ENCODE data around the gene BHLHE23. TPM values are rescaled to one million over a fixed set of nuclear protein-coding genes. Genes with fewer than 3 reads are reported as not detected.

BHLHE23 gene
- polyA plus RNA-seq, 1 experiment = not detected

DNA sequence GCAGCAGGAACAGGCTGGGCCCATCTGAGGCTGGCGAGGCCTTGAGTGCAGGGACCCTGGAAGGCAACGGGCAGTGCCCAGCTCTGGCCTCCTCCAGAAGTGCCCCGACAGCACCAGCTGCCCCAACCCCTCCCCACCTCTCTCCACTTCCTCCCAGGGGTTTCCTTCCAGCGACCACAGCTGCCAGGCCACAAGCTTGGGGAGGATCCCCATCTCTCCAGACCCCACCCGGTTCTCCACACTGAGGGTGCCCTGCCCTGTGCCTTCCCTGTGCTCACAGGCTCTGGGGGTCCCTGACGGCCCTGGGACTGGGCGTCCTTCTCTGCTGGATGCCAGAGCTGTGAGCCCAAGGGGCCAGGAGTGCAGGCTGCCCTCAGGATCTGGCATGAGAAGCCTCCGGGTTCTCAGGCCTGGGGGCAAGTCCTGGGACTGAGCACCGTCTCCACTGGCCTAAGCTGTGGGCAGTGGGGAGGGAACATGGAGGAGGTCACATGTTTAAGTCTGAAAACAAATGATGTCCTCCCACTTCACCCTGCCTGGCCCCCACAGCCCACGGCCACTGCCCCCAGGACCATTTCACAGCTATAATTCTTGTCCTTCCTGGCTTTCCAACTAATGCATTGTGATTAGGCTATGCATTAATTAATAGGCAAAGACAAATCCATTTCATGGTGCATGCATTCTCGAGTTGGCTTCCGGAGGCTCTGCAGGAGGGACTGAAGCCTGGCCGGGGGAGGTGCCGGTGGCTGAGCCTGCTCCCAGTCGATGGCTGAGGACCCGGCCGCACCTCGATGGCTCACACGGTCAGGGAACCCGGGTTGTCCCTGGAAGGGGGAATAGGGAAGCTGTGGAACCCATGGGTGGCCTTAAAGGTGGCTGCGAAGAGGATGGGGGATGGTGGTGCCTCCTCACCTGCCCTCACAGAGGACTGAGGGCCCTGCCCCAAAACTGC, 24.4 kb downstream of the BHLHE23 start:
- Histone ChIP-seq H3K9me3 (ENCODE audit: control insufficient read depth, insufficient read depth, low read length) (no peaks in the 10 kb centered on the region; the same call in 1 of the 2 replicates), H3K27me3 (ENCODE audit: control insufficient read depth, insufficient read depth, low read length) (peaks cover 52% of the 10 kb centered on the region), H3K4me3 (ENCODE audit: low read depth, low read length) (no peak overlapping the region), H3K27ac (ENCODE audit: low read depth, low read length) (no peak overlapping the region)
- ChIA-PET POLR2A (no interaction called here), CTCF (interaction anchor here (2.8 to 3.0 kb wide), 2 partner anchors 10 to 27 kb away, joined by 9 to 11 read pairs; no protein-coding TSS in a partner anchor)
- no peak for DNase-seq (ENCODE audit: low read depth, low spot score)
- TF ChIP-seq, protein P1, sequence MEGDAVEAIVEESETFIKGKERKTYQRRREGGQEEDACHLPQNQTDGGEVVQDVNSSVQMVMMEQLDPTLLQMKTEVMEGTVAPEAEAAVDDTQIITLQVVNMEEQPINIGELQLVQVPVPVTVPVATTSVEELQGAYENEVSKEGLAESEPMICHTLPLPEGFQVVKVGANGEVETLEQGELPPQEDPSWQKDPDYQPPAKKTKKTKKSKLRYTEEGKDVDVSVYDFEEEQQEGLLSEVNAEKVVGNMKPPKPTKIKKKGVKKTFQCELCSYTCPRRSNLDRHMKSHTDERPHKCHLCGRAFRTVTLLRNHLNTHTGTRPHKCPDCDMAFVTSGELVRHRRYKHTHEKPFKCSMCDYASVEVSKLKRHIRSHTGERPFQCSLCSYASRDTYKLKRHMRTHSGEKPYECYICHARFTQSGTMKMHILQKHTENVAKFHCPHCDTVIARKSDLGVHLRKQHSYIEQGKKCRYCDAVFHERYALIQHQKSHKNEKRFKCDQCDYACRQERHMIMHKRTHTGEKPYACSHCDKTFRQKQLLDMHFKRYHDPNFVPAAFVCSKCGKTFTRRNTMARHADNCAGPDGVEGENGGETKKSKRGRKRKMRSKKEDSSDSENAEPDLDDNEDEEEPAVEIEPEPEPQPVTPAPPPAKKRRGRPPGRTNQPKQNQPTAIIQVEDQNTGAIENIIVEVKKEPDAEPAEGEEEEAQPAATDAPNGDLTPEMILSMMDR (IDR thresholded peaks at IDR 0.05; ENCODE audit: low read depth, low read length) = no peak

GRCh38 chr20:62980970-62981369, 25.8 kb downstream of the BHLHE23 start:
- Histone ChIP-seq H3K27ac (ENCODE audit: low read depth, low read length) (no peak overlapping the region), H3K9me3 (ENCODE audit: control insufficient read depth, insufficient read depth, low read length) (no peaks in the 10 kb centered on the region; the same call in 1 of the 2 replicates), H3K27me3 (ENCODE audit: control insufficient read depth, insufficient read depth, low read length) (peaks cover 55% of the 10 kb centered on the region), H3K4me3 (ENCODE audit: low read depth, low read length) (no peak overlapping the region)
- DNase-seq (ENCODE audit: low read depth, low spot score) = no peak
- POLR2A ChIA-PET = no interaction called here
- CTCF ChIA-PET = interaction anchor here (2.8 to 3.0 kb wide), 2 partner anchors 8 to 28 kb away, joined by 9 to 11 read pairs; no protein-coding TSS in a partner anchor
- TF ChIP-seq, protein P1 (IDR thresholded peaks at IDR 0.05; ENCODE audit: low read depth, low read length) = no peak

- TF ChIP-seq, protein P1 (IDR thresholded peaks at IDR 0.05; ENCODE audit: low read depth, low read length) = no peak
- Histone ChIP-seq H3K27me3 (ENCODE audit: control insufficient read depth, insufficient read depth, low read length) (peaks cover 53% of the 10 kb centered on the region), H3K27ac (ENCODE audit: low read depth, low read length) (no peak overlapping the region), H3K9me3 (ENCODE audit: control insufficient read depth, insufficient read depth, low read length) (no peaks in the 10 kb centered on the region; the same call in 1 of the 2 replicates), H3K4me3 (ENCODE audit: low read depth, low read length) (no peak overlapping the region)
- CTCF ChIA-PET = interaction anchor here (0.8 to 3.0 kb wide), 3 partner anchors 8 to 28 kb away, joined by 3 to 11 read pairs (median 9); no protein-coding TSS in a partner anchor
- no peak for DNase-seq (ENCODE audit: low read depth, low spot score)
- POLR2A ChIA-PET = no interaction called here
Observed at GRCh38 chr20:62980380-62980960, 26.3 kb downstream of the BHLHE23 start.

- Histone ChIP-seq H3K27me3 (ENCODE audit: control insufficient read depth, insufficient read depth, low read length) (peaks cover 54% of the 10 kb centered on the region), H3K4me3 (ENCODE audit: low read depth, low read length) (no peak overlapping the region), H3K27ac (ENCODE audit: low read depth, low read length) (no peak overlapping the region), H3K9me3 (ENCODE audit: control insufficient read depth, insufficient read depth, low read length) (no peaks in the 10 kb centered on the region; the same call in 1 of the 2 replicates)
- CTCF ChIA-PET = interaction anchor here (0.8 to 3.0 kb wide), 3 partner anchors 7 to 29 kb away, joined by 3 to 11 read pairs (median 9); no protein-coding TSS in a partner anchor
- DNase-seq (ENCODE audit: low read depth, low spot score) = no peak
- TF ChIP-seq, protein P1 (IDR thresholded peaks at IDR 0.05; ENCODE audit: low read depth, low read length) = no peak
- POLR2A ChIA-PET = no interaction called here
Observed at GRCh38 chr20:62979876-62980373, 26.8 kb downstream of the BHLHE23 start.

All from AG04450 (cell line).